PFSK-1 (cell line): ENCODE measurements around the gene WNT3.

Source experiments
- POLR2AphosphoS5 ChIP-seq: IDR thresholded peaks from 2 replicates; pipeline ENCODE4 v1.6.1; 2012; ENCODE audit warnings: low read depth, mild to moderate bottlenecking, control low read depth, low read length, moderate library complexity
- REST ChIP-seq, 2 experiments: IDR thresholded peaks; 2 replicates each; pipeline versions ENCODE4 v1.6.1 to v1.8.0; 2011 to 2012; ENCODE audit warnings: low read depth in 2 of 2, low read length in 2 of 2, control low read depth in 1 of 2, inconsistent platforms in 1 of 2, mild to moderate bottlenecking in 1 of 2, moderate library complexity in 1 of 2; ENCODE audit not compliant: insufficient read depth in 1 of 2
- SIN3A ChIP-seq: IDR thresholded peaks from 2 replicates; pipeline ENCODE4 v1.6.1; 2012; ENCODE audit warnings: mild to moderate bottlenecking, low read length, moderate library complexity, borderline replicate concordance; ENCODE audit not compliant: insufficient read depth
- TAF1 ChIP-seq: IDR thresholded peaks from 2 replicates; pipeline ENCODE4 v1.6.1; 2012; ENCODE audit warnings: low read length, control low read depth, borderline replicate concordance; ENCODE audit not compliant: insufficient read depth

GRCh38 chr17:46730679-46731078 is 87.8 kb downstream of the WNT3 start:
- TF ChIP-seq SIN3A (no peak), POLR2AphosphoS5 (no peak), REST (IDR thresholded peaks at IDR 0.05; ENCODE audit: insufficient read depth in 1 of 2, low read depth in 2 of 2, low read length in 2 of 2) (no peak), TAF1 (no peak)
